Activated CD8-positive, alpha-beta T cell treated with anti-CD3 and anti-CD28 coated beads for 36 hours (primary cell): ENCODE results near the gene BAIAP3. TPM values are rescaled to one million over a fixed set of nuclear protein-coding genes. Genes with fewer than 3 reads are reported as not detected.
A peak's percentile ranks its signal among the peaks of the same experiment; 100 is the strongest.

Source experiments
- ATAC-seq: fragments of 200-7000 bp; cut with Tn5 transposase; one replicate; pipeline ENCODE4 v1.10.0; 2021; ENCODE audit warnings: mild to moderate bottlenecking, moderate library complexity
- CTCF ChIA-PET: fragments of 350-600 bp; sonication (Branson Sonifier 250); formaldehyde crosslinking; loops from one replicate; lab custom pipeline; 2021; ENCODE audit warnings: antibody characterized with exemption; lab: Charles Lee
- POLR2A ChIA-PET: fragments of 350-600 bp; sonication (Branson Sonifier 250); formaldehyde crosslinking; loops from one replicate; lab custom pipeline; 2021; ENCODE audit warnings: antibody characterized with exemption; lab: Charles Lee
- DNase-seq: peaks from one replicate; pipeline ENCODE4 v3.0.0-alpha.2; 2020
- H3K27ac Mint-ChIP-seq: one replicate; pipeline ENCODE4 v1.8.0; 2021; ENCODE audit warnings: mild to moderate bottlenecking, mixed read lengths
- H3K27me3 Mint-ChIP-seq: one replicate; pipeline ENCODE4 v1.8.0; 2021; ENCODE audit warnings: mixed read lengths
- H3K36me3 Mint-ChIP-seq: one replicate; pipeline ENCODE4 v1.8.0; 2021; ENCODE audit warnings: low read depth, mixed read lengths
- H3K4me1 Mint-ChIP-seq: one replicate; pipeline ENCODE4 v1.8.0; 2021; ENCODE audit warnings: low read depth, mixed read lengths
- H3K4me3 Mint-ChIP-seq: one replicate; pipeline ENCODE4 v1.8.0; 2021; ENCODE audit warnings: mild to moderate bottlenecking, moderate library complexity, mixed read lengths
- H3K9me3 Mint-ChIP-seq: one replicate; pipeline ENCODE4 v1.8.0; 2021; ENCODE audit warnings: mixed read lengths
- CTCF ChIP-seq: fragments of 200-600 bp; IDR thresholded peaks from one replicate; pipeline ENCODE4 v1.8.0; 2022; ENCODE audit warnings: antibody characterized with exemption, mild to moderate bottlenecking
- intact Hi-C: fragments of 100-400 bp; cut with micrococcal nuclease; formaldehyde crosslinking; loops from one replicate; pipeline ENCODE4 v1.10.0; 2022
- total RNA-seq, 2 experiments: library from RNA; stranded (reverse); gene quantifications; one replicate each; pipeline ENCODE4 v1.2.3, GENCODE V29; 2021

BAIAP3 gene
- total RNA-seq, 2 experiments from 2014 or later: 0.27 to 0.68 TPM

GRCh38 chr16:1354815-1355540 lies 21.5 kb downstream of the BAIAP3 start:
- H3K4me3 Mint-ChIP-seq: peak overlapping the region; percentile 11
- intact Hi-C loops: no loop called here
- CTCF ChIA-PET: interaction anchor here (1.0 to 1.5 kb wide), 2 partner anchors 8 to 16 kb away, joined by 3 read pairs; no protein-coding TSS in a partner anchor

GRCh38 chr16:1355591-1355990 lies 22.1 kb downstream of the BAIAP3 start:
- Mint-ChIP-seq H3K4me1 (peaks cover 28% of the 10 kb centered on the region), H3K36me3 (peaks cover 13% of the 10 kb centered on the region), H3K4me3 (no peak overlapping the region), H3K9me3 (no peaks in the 10 kb centered on the region), H3K27me3 (no peaks in the 10 kb centered on the region), H3K27ac (no peak overlapping the region)
- ChIA-PET CTCF (interaction anchor here (1.0 to 1.5 kb wide), 2 partner anchors 8 to 16 kb away, joined by 3 read pairs; no protein-coding TSS in a partner anchor), POLR2A (interaction anchor here (1.0 kb wide), 1 partner anchor 23 kb away, joined by 4 read pairs; no protein-coding TSS in a partner anchor)
- DNase-seq (no peak), ATAC-seq (no peak)
- TF ChIP-seq CTCF: no peak
- intact Hi-C loops: no loop called here

More at GRCh38 chr16:1354815-1355540, 21.5 kb downstream of the BAIAP3 start:
- ATAC-seq (no peak), DNase-seq (no peak)
- Mint-ChIP-seq H3K36me3 (peaks cover 11% of the 10 kb centered on the region), H3K27ac (no peak overlapping the region), H3K27me3 (no peaks in the 10 kb centered on the region), H3K4me1 (peaks cover 34% of the 10 kb centered on the region), H3K9me3 (no peaks in the 10 kb centered on the region)
- no peak for TF ChIP-seq CTCF
- POLR2A ChIA-PET: interaction anchor here (1.0 kb wide), 1 partner anchor 23 kb away, joined by 4 read pairs; no protein-coding TSS in a partner anchor

GRCh38 chr16:1356061-1356900 lies 22.8 kb downstream of the BAIAP3 start:
- CTCF ChIA-PET: no interaction called here
- no peak for ATAC-seq
- H3K36me3 Mint-ChIP-seq: peaks cover 11% of the 10 kb centered on the region
- H3K27ac Mint-ChIP-seq: no peak overlapping the region
- TF ChIP-seq CTCF: no peak
- peaks cover 26% of the 10 kb centered on the region for H3K4me1 Mint-ChIP-seq
- no peak overlapping the region for H3K4me3 Mint-ChIP-seq
- H3K9me3 Mint-ChIP-seq: no peaks in the 10 kb centered on the region
- POLR2A ChIA-PET: interaction anchor here (1.0 kb wide), 1 partner anchor 22 kb away, joined by 4 read pairs; no protein-coding TSS in a partner anchor
- no peak for DNase-seq
- no peaks in the 10 kb centered on the region for H3K27me3 Mint-ChIP-seq
- intact Hi-C loops: no loop called here

- CTCF ChIA-PET: no interaction called here
- Mint-ChIP-seq H3K4me3 (no peak overlapping the region), H3K9me3 (no peaks in the 10 kb centered on the region), H3K4me1 (peaks cover 23% of the 10 kb centered on the region), H3K27me3 (no peaks in the 10 kb centered on the region), H3K36me3 (peaks cover 6% of the 10 kb centered on the region), H3K27ac (no peak overlapping the region)
- POLR2A ChIA-PET: no interaction called here
- no peak for TF ChIP-seq CTCF
- no peak for DNase-seq
- intact Hi-C loops: no loop called here
- peak; percentile 42 for ATAC-seq
Observed at GRCh38 chr16:1357906-1358566, 24.6 kb downstream of the BAIAP3 start.
